ENCODE data around the gene LRP3. TPM values are rescaled to one million over a fixed set of nuclear protein-coding genes. Genes with fewer than 3 reads are reported as not detected.
"Not testable (repeated sequence)": the region's sequence is repeated elsewhere in the genome, so short reads cannot be mapped to it uniquely, and the experiment has no call there.

Gene LRP3
- total RNA-seq, 4 donors from 2014 or later = 5.5 to 17.2 (median 8.9) TPM

DNA sequence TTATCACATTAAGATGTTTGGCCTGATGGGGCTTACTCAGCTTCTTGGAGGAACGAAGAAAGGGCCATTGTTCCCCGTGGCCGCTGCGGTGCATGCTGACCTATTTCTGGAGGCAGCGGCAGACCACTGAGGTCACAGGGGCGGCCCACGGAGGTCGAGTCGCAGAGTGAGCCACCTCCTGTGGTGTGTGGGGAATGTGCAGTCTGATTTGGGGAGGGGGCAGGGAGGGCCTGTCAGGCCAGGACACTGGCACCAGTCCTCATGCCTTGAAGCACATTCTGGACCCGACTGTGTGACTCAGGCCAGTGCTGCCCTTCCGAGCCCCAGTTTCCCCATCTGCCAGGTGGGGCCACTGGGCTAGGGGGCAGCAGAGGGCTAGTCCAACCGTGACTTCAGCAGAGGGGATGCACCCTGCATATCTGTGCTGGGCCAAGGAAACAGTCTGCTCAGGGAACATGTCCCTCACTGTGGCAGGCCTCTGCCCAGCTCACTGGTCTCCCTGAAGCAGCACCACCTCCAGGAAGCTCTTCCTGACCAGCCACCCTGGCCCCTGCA lies 25.2 kb downstream of the LRP3 start:
- TF ChIP-seq, protein P1, sequence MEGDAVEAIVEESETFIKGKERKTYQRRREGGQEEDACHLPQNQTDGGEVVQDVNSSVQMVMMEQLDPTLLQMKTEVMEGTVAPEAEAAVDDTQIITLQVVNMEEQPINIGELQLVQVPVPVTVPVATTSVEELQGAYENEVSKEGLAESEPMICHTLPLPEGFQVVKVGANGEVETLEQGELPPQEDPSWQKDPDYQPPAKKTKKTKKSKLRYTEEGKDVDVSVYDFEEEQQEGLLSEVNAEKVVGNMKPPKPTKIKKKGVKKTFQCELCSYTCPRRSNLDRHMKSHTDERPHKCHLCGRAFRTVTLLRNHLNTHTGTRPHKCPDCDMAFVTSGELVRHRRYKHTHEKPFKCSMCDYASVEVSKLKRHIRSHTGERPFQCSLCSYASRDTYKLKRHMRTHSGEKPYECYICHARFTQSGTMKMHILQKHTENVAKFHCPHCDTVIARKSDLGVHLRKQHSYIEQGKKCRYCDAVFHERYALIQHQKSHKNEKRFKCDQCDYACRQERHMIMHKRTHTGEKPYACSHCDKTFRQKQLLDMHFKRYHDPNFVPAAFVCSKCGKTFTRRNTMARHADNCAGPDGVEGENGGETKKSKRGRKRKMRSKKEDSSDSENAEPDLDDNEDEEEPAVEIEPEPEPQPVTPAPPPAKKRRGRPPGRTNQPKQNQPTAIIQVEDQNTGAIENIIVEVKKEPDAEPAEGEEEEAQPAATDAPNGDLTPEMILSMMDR (IDR thresholded peaks at IDR 0.05) = no peak
- TF ChIP-seq POLR2A (IDR thresholded peaks at IDR 0.05) = no peak
- Histone ChIP-seq H3K9me3 (no peaks in the 10 kb centered on the region), H3K4me1 (no peaks in the 10 kb centered on the region), H3K4me3 (no peak overlapping the region), H3K27me3 (peaks cover 0 to 48% (median 0%) of the 10 kb centered on the region in 4 donors), H3K27ac (no peak overlapping the region), H3K36me3 (no peaks in the 10 kb centered on the region)
- 73% methylated on average over 5 of the region's 12 CpGs; no CpG with 5 or more reads in 1 of the 2 donors for WGBS, 2 donors
- intact Hi-C loops (cut with DNase I) = no loop called here
- DNase-seq = no peak

DNA sequence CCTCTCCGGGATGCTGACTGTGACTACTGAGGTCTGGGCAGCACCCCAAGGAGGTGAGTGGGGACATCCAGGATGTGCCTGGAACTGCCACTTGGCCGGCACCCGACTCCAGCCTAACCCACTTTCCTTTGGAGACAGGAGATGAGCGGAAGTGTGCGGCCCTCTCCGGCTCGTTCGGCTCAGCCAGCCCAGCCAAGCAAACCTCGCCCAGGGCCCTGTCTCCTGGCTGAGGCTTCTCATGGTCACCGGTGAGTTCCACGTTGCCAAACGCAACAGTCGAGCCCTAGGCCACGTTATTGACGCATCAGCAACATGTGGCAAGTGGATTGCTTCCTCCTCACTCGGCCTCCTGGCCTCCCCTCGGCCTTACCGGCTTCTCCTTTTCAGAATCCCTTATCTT lies 26.0 kb downstream of the LRP3 start:
- WGBS, 2 donors = 70 to 76% methylated on average over 10 to 12 of the region's 18 CpGs
- intact Hi-C loops (cut with DNase I) = no loop called here
- H3K27me3 ChIP-seq = peaks cover 4 to 56% (median 6%) of the 10 kb centered on the region in 4 donors

GRCh38 chr19:33220735-33221134 lies 26.6 kb downstream of the LRP3 start:
- H3K4me3 ChIP-seq = no peak overlapping the region
- H3K9me3 ChIP-seq = no peaks in the 10 kb centered on the region
- intact Hi-C loops (cut with DNase I) = no loop called here
- TF ChIP-seq, protein P1 (IDR thresholded peaks at IDR 0.05) = no peak
- no peak for TF ChIP-seq POLR2A (IDR thresholded peaks at IDR 0.05)
- 81 to 83% methylated on average over 9 of the region's 9 CpGs for WGBS, 2 donors
- H3K4me1 ChIP-seq = peaks cover 0 to 8% (median 5%) of the 10 kb centered on the region in 3 donors
- no peak for DNase-seq
- H3K27me3 ChIP-seq = peaks cover 4 to 62% (median 11%) of the 10 kb centered on the region in 4 donors
- no peak overlapping the region for H3K27ac ChIP-seq
- H3K36me3 ChIP-seq = no peaks in the 10 kb centered on the region

More for the DNA sequence above, 26.0 kb downstream of the LRP3 start:
- no peaks in the 10 kb centered on the region for H3K36me3 ChIP-seq
- peaks cover 0 to 1% (median 0%) of the 10 kb centered on the region in 3 donors for H3K4me1 ChIP-seq
- no peak for DNase-seq
- H3K4me3 ChIP-seq = no peak overlapping the region
- H3K9me3 ChIP-seq = no peaks in the 10 kb centered on the region
- no peak overlapping the region for H3K27ac ChIP-seq
- TF ChIP-seq POLR2A (IDR thresholded peaks at IDR 0.05) = no peak
- TF ChIP-seq, protein P1 (IDR thresholded peaks at IDR 0.05) = no peak

GRCh38 chr19:33221638-33222037 lies 27.5 kb downstream of the LRP3 start:
- no peak for TF ChIP-seq POLR2A (IDR thresholded peaks at IDR 0.05)
- TF ChIP-seq, protein P1 (IDR thresholded peaks at IDR 0.05) = no peak
- Histone ChIP-seq H3K9me3 (no peaks in the 10 kb centered on the region), H3K4me1 (peaks cover 0 to 17% (median 11%) of the 10 kb centered on the region in 3 donors), H3K4me3 (no peak overlapping the region), H3K27ac (no peak overlapping the region), H3K36me3 (no peaks in the 10 kb centered on the region), H3K27me3 (peaks cover 10 to 71% (median 16%) of the 10 kb centered on the region in 4 donors)
- DNase-seq = no peak
- WGBS, 2 donors = 81% methylated on average over 3 of the region's 6 CpGs; no CpG with 5 or more reads in 1 of the 2 donors
- intact Hi-C loops (cut with DNase I) = no loop called here

DNA sequence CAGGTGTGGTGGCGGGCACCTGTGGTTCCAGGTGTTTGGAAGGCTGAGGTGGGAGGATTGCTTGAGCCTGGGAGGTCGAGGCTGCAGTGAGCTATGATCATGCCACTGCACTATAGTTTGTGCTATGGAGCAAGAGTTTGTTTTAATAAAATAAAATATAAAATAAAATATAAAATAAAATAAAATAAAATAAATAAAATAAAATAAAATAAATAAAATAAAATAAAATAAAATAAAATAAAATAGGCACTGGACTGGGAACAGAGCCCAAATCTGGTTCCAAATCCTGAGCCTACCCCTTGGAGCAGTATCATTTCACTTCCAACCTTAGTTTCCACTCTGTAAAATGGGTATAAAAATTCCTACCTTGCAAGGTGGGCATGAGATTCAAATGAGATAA lies 28.1 kb downstream of the LRP3 start:
- H3K36me3 ChIP-seq; H3K4me3 ChIP-seq; H3K9me3 ChIP-seq; H3K27ac ChIP-seq; DNase-seq; intact Hi-C loops (cut with DNase I): not testable (repeated sequence)
- 67 to 76% methylated on average over 2 of the region's 2 CpGs for WGBS, 2 donors
- peaks cover 0 to 23% (median 17%) of the 10 kb centered on the region in 3 donors for H3K4me1 ChIP-seq
- peaks cover 14 to 78% (median 20%) of the 10 kb centered on the region in 4 donors for H3K27me3 ChIP-seq
